Activated naive CD8-positive, alpha-beta T cell treated with anti-CD3 and anti-CD28 coated beads, Interleukin-2, amount 50 U/mL, for 16 hours (primary cell): ENCODE results near the gene KCNC1.

Source experiments
- DNase-seq: peaks from one replicate; pipeline ENCODE4 v3.0.0-alpha.2; 2020; ENCODE audit warnings: low read depth, low spot score

KCNC1 gene

GRCh38 chr11:17790453-17790852 lies 55.9 kb downstream of the KCNC1 start:
- no peak for DNase-seq

GRCh38 chr11:17791144-17791543 lies 56.6 kb downstream of the KCNC1 start:
- no peak for DNase-seq

GRCh38 chr11:17792161-17792560 lies 57.6 kb downstream of the KCNC1 start:
- no peak for DNase-seq

GRCh38 chr11:17793642-17794170 lies 59.1 kb downstream of the KCNC1 start:
- DNase-seq: no peak

- DNase-seq: no peak
Measured at GRCh38 chr11:17794981-17795380, 60.4 kb downstream of the KCNC1 start.

GRCh38 chr11:17796154-17796553 lies 61.6 kb downstream of the KCNC1 start:
- DNase-seq: no peak

GRCh38 chr11:17798253-17798652 lies 63.7 kb downstream of the KCNC1 start:
- no peak for DNase-seq

- DNase-seq: no peak
Measured at GRCh38 chr11:17798716-17799115, 64.1 kb downstream of the KCNC1 start.

- no peak for DNase-seq
Measured at GRCh38 chr11:17799147-17799546, 64.6 kb downstream of the KCNC1 start.

- DNase-seq: no peak
Measured at GRCh38 chr11:17801166-17801565, 66.6 kb downstream of the KCNC1 start.

- DNase-seq: no peak
Measured at GRCh38 chr11:17802491-17802890, 67.9 kb downstream of the KCNC1 start.

GRCh38 chr11:17803754-17804334 lies 69.3 kb downstream of the KCNC1 start:
- no peak for DNase-seq

GRCh38 chr11:17805043-17805442 lies 70.5 kb downstream of the KCNC1 start:
- DNase-seq: no peak

GRCh38 chr11:17805873-17806272 lies 71.3 kb downstream of the KCNC1 start:
- DNase-seq: no peak

- no peak for DNase-seq
Measured at GRCh38 chr11:17807034-17807433, 72.5 kb downstream of the KCNC1 start.

- DNase-seq: no peak
Measured at GRCh38 chr11:17810041-17810440, 75.5 kb downstream of the KCNC1 start.

GRCh38 chr11:17810746-17811145 lies 76.2 kb downstream of the KCNC1 start:
- no peak for DNase-seq

- DNase-seq: no peak
Measured at GRCh38 chr11:17811352-17811751, 76.8 kb downstream of the KCNC1 start.

GRCh38 chr11:17812091-17812864 lies 77.7 kb downstream of the KCNC1 start:
- DNase-seq: no peak

- DNase-seq: no peak
Measured at GRCh38 chr11:17812865-17813187, 78.2 kb downstream of the KCNC1 start.

- no peak for DNase-seq
Measured at GRCh38 chr11:17813391-17814059, 78.9 kb downstream of the KCNC1 start.

GRCh38 chr11:17814546-17814945 lies 80.0 kb downstream of the KCNC1 start:
- no peak for DNase-seq
